ENCODE results near the gene SHF.
A peak's percentile ranks its signal among the peaks of the same experiment; 100 is the strongest.
"Not testable (repeated sequence)": the region's sequence is repeated elsewhere in the genome, so short reads cannot be mapped to it uniquely, and the experiment has no call there.

The SHF gene

GRCh38 chr15:45187894-45188830, at the start of gene SHF:
Gene SHF (minus strand): TSS chr15:45187966. CDS start chr15:45187951, 15 bp downstream.
- peak; percentile 54 for DNase-seq

- DNase-seq = not testable (repeated sequence)
Measured at GRCh38 chr15:45236806-45237205, 49.0 kb upstream of the SHF start.

- DNase-seq = no peak
Measured at GRCh38 chr15:45234562-45235235, 46.9 kb upstream of the SHF start.

DNA sequence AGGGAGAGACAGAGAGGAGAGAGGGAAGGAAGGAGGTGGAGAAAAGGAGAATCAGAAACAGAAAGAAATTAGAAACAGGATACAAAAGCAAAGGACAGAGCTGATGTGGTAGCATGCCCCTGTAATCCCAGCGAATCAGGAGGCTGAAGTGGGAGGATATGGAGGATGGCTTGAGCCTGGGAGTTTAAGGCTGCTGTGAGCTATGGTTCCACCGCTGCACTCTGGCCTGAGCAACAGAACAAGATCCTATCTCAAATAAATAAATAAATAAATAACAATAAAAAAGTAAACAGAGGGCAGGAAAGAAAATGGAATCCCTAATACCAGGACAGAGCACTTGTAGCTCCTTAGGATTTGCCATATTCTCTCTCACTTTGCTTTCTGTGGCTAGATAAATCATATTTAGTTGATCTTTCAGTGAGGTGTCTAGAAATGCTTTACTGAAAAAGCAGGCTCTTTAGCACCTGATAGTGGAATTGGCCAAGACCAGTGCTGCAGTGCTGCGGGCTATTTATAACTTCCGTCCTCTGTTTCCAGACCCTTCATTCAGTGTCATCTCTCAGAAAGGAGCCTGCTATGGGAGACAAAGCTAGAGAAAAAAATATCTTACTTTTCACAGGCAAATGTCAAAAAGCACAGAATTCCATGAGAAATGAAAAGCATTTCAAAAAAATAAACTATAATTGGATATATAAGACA, 44.2 kb upstream of the SHF start:
- DNase-seq = no peak

DNA sequence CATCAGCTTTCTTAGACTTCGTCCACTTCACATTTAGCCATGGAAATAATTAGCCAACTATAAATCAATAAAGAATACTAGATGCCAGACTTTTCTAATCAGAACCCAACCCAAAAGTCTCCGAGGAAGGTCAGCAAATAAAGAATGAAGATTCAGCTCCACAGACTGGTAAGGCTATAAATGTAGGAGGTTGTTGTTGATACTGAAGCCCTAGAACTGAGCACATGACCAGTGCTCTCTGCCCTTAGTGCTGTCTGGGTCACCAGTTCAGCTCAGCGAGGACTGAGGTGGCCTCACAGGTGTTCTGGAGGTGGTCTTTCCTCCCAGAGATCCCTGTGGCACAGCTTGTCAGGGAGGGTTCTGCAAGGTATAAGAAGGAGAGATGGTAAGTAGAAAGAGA, 43.4 kb upstream of the SHF start:
- no peak for DNase-seq

DNA sequence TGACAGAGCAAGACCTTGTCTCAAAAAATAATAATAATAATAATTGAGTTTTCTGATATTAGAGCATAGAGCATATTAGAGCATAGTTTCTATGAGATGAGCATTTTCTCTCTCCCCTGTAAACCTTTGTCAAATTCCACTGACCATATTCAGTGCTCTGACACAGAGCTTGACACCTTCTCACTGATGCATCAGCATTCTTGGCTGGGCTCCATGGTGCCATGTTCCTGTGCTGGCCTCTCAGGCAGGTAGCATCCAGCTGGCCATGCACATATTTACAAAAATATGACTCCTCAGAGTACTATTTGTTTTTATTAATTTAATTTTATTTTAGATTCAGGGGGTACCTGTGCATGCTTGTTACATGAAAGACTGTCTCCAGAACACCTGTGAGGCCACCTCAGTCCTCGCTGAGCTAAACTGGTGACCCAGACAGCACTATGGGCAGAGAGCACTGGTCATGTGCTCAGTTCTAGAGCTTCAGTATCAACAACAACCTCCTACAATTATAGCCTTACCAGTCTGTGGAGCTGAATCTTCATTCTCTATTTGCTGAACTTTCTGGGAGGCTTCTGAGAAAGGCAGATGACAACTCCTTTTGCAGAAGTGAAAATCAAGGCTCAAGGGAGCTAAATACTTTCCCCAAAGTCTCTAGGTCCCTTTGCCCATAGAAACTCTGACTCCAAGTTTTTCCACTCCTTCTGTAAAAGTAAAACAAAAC, 42.6 kb upstream of the SHF start:
- no peak for DNase-seq

GRCh38 chr15:45228931-45229330, 41.2 kb upstream of the SHF start:
- DNase-seq = no peak

DNA sequence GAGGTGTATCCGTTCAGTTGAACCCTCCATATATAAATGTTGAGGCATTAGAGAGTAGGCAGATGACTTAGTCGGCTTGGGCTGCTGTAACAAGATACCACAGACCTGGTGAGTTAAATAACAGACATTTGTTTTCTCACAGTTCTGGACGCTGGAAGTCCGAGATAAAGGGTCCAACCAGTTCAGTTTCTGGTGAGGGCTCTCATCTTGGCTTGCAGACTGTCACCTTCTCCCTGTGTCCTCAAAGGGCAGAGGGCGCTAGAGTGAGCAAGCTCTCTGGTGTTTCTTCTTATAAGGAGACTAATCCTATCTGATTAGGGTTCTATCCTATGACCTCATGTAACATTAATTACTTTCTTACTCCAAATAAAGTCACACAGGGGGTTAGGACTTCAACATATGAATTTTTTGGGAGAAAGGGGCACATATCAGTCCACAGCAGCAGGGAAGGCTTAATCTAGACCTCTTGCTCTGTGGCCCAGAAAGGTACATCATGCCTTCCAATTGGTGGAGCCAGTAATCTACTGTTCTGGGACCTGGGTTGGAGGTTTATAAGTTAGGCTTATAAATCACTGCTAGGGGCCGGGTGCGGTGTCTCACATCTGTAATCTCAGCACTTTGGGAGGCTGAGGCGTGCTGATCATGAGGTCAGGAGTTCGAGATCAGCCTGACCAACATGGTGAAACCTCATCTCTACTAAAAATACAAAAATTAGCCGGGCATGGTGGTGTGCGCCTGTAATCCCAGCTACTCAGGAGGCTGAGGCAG, 37.9 kb upstream of the SHF start:
- DNase-seq = no peak

- DNase-seq = no peak
Measured at GRCh38 chr15:45224621-45225217, 37.0 kb upstream of the SHF start.

GRCh38 chr15:45221967-45222366, 34.2 kb upstream of the SHF start:
- no peak for DNase-seq

DNA sequence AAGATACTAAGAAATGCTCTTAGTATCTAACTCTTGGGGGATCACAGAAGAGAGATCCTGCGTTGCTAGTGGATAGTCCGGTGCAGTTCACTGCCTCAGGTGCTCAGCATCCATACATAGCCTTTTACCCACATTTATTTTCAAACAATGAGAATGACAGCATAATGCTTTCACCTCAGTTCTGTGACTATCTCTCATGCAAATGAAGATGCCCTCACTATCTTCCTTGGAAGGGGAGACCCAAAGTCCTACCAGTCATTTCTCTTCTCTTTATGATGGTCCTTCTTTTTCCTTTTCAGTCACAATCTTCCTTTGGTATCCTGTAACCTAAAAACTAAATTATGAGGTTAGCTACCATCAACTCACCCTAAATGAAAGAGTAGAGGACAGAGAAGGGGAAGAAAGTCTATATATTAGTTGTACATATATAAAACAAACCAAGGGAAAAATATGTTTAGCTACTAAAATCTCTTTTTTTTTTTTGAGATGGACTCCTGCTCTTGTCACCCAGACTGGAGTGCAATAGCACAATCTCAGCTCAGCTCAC, 33.4 kb upstream of the SHF start:
- DNase-seq = no peak

DNA sequence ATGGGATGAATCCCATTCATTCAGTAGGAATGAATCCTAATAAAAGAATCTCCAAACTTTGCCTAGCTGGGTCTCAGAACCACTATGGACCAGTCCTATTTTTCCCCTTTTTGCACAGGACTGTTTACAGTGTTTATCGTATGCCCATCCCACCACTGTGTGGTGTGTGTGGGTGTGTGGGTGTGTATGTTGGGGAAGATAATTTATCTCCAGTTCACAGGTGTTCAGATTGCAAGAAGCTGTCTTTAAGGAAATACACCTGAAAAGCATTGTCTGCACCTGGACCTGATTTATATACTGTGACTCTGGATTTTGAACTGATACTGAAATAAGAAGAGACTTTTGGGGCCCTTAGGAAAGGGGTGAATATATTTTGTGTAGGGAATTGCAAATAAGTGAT, 24.7 kb upstream of the SHF start:
- DNase-seq = no peak

- DNase-seq = peak; percentile 45
Measured at GRCh38 chr15:45205192-45205591, 17.4 kb upstream of the SHF start.

DNA sequence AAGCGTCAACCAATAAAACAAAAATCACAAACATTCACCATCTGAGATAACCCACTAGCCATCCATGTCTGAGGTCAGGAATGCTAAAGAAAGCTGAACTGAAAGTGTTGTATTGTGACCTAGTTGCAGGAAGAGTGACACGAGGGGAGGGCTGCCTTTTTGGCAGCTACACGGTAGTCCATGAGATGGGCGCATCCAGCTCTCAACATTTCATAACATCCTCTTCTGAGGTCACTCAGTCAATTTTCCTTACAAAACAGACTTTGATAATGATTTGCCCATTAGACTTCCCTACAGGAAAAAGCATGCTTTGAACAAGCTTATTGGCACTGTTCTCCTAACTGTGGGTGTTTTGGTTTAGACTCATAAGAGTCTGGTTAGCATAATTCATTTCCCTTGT, 15.4 kb upstream of the SHF start:
- no peak for DNase-seq

DNA sequence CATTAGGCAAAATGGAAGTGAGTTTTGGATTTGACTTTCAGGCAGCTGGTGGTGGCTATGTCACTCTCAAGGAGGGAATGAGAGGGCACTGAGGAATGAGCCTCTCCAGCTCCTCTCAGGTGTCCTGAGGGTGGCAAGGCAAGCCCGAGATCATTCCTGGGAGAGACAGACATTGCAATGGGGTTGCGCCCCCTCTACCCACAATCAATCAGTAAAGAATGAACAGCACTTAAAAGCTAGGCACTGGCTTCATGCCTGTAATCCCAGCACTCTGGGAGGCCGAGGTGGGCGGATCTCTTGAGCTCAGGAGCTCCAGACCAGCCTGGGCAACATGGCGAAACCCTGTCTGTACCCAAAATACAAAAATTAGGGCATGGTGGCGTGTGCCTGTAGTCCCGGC, 14.1 kb upstream of the SHF start:
- no peak for DNase-seq

- no peak for DNase-seq
Measured at GRCh38 chr15:45201557-45201859, 13.7 kb upstream of the SHF start.

GRCh38 chr15:45200799-45201556, 13.2 kb upstream of the SHF start:
- peak; percentile 86 for DNase-seq

DNA sequence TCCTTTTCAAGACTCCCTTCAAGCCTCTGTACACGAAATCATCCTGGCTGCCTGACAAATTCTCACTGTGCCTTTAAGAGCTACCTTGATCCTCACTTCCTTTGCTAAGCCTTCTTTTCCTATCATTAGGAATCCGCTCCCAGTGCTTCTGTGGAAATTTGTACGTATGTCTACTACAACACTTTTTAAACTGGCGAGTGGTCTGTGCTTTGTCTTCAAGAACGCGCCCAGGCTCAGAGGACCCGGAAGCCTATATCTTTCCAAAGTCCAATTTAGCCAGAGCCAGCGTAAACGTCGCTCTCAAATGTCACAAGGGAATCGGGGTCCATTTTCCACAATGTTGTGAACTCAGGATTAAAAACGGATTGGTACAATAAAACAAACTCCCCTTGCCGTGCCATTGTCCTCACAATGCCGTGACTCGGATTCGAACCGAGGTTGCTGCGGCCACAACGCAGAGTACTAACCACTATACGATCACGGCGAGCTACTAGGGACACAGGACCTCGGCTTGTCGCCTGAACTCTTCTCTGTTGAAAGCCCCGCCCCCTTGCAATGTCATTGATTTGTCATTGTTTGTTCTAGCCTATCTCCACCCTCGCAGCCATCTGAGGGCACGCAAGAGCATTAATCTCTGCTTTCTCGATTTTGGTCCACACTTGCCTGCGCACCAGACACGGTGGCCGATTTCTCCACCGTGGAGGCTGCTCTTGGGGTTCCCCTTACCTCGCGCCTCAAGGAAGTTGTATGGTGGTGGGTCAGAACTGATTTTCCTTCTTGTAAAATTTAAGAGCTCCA, 12.4 kb upstream of the SHF start:
- peak; percentile 91 for DNase-seq

GRCh38 chr15:45199136-45199810, 11.5 kb upstream of the SHF start:
- no peak for DNase-seq

All from GDM1 (cell line).